ENCODE data around the gene DYNLL2. TPM values are rescaled to one million over a fixed set of nuclear protein-coding genes. Genes with fewer than 3 reads are reported as not detected.

Gene DYNLL2
- polyA plus RNA-seq, 1 donor (not counting 4 experiments of a cell fraction or from before 2014, with no cell fraction given), result 21.5 TPM

DNA sequence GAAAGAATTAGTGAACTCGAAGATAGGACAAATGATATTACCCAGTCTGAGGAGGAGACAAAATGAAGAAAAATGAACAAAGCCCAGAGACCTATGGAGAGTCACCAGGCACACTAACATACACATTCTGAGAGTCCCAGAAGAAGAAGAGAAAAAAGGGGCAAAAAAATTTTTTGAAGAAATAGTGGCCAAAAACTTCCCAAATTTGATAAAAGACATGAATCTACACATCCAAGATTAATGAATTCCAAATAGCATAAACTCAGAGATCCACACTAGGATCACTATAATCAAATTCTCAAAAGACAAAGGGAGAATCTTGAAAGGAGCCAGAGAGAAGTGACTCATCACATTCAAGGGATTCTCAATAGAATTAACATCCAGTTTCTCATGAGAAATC lies 61.6 kb downstream of the DYNLL2 start:
- Histone ChIP-seq H3K4me2 (ENCODE audit: control insufficient read depth, extremely low read depth, insufficient read depth, low read depth, low read length) (no peak overlapping the region), H3K9me1 (ENCODE audit: control insufficient read depth, extremely low read depth, insufficient read depth, low read length) (no peaks in the 10 kb centered on the region), H3K4me1 (ENCODE audit: control insufficient read depth, extremely low read depth, insufficient read depth, low read length) (no peaks in the 10 kb centered on the region), H3K27ac (ENCODE audit: control insufficient read depth, insufficient read depth, low read length) (no peak overlapping the region), H3K9ac (ENCODE audit: control insufficient read depth, extremely low read depth, insufficient read depth, low read length) (no peak overlapping the region), H3K79me2 (ENCODE audit: control insufficient read depth, insufficient read depth, low read length) (no peaks in the 10 kb centered on the region), H4K20me1 (ENCODE audit: control insufficient read depth, extremely low read depth, insufficient read depth, low read length) (no peaks in the 10 kb centered on the region), H3K36me3 (ENCODE audit: control insufficient read depth in 2 of 2, extremely low read depth in 1 of 2, insufficient read depth in 2 of 2, low read length in 2 of 2) (no peaks in the 10 kb centered on the region), H3K27me3 (ENCODE audit: control insufficient read depth, extremely low read depth, insufficient read depth, low read length) (peaks cover 12% of the 10 kb centered on the region), H2AFZ (ENCODE audit: control insufficient read depth, low read length) (no peak overlapping the region), H3K9me3 (ENCODE audit: control insufficient read depth, low read depth, low read length) (no peaks in the 10 kb centered on the region), H3K4me3 (ENCODE audit: control insufficient read depth in 2 of 3, extremely low read depth in 1 of 3, insufficient read depth in 2 of 3, low read depth in 1 of 3, low read length in 3 of 3) (no peak overlapping the region)
- DNase-seq (ENCODE audit: low read depth, low spot score) (no peak), FAIRE-seq (no peak)
- TF ChIP-seq, protein P1, sequence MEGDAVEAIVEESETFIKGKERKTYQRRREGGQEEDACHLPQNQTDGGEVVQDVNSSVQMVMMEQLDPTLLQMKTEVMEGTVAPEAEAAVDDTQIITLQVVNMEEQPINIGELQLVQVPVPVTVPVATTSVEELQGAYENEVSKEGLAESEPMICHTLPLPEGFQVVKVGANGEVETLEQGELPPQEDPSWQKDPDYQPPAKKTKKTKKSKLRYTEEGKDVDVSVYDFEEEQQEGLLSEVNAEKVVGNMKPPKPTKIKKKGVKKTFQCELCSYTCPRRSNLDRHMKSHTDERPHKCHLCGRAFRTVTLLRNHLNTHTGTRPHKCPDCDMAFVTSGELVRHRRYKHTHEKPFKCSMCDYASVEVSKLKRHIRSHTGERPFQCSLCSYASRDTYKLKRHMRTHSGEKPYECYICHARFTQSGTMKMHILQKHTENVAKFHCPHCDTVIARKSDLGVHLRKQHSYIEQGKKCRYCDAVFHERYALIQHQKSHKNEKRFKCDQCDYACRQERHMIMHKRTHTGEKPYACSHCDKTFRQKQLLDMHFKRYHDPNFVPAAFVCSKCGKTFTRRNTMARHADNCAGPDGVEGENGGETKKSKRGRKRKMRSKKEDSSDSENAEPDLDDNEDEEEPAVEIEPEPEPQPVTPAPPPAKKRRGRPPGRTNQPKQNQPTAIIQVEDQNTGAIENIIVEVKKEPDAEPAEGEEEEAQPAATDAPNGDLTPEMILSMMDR (optimal IDR thresholded peaks at IDR 0.05 in 1 of 3, IDR thresholded peaks at IDR 0.05 in 1 of 3, conservative IDR thresholded peaks at IDR 0.05 in 1 of 3; ENCODE audit: extremely low read depth in 1 of 3, insufficient read depth in 2 of 3, low read length in 3 of 3), result no peak
- TF ChIP-seq EZH2 (IDR thresholded peaks at IDR 0.05; ENCODE audit: low read length), result no peak
- dilution Hi-C loops (cut with MboI; ENCODE audit: extremely low pct_ligation_motif_present, low sequenced_read_pairs), result no loop called here

Other genes with a start within 250 kb of the DYNLL2 start
- gene MRPS23, start 233.4 kb upstream of the DYNLL2 start, polyA plus RNA-seq, result 52.8 to 60.2 TPM (median 57.3 TPM) in 3 replicates
- 12.9 to 18.7 TPM (median 14.4 TPM) in 3 replicates for gene CUEDC1, start 128.0 kb upstream of the DYNLL2 start, polyA plus RNA-seq
- gene VEZF1, start 95.2 kb upstream of the DYNLL2 start, polyA plus RNA-seq, result 13.7 to 25.3 TPM (median 22.8 TPM) in 3 replicates
- gene SRSF1, start 76.2 kb upstream of the DYNLL2 start, polyA plus RNA-seq, result 149 to 272 TPM (median 167 TPM) in 3 replicates
- gene OR4D1, start 65.0 kb downstream of the DYNLL2 start, polyA plus RNA-seq, result not detected in 3 replicates
- gene OR4D2, start 83.6 kb downstream of the DYNLL2 start, polyA plus RNA-seq, result not detected in 3 replicates
- gene EPX, start 109.3 kb downstream of the DYNLL2 start, polyA plus RNA-seq, result not detected in 3 replicates
- 11.2 to 12.2 TPM (median 12.0 TPM) in 3 replicates for gene MKS1, start 135.8 kb downstream of the DYNLL2 start, polyA plus RNA-seq
- not detected in 3 replicates for gene LPO, start 155.2 kb downstream of the DYNLL2 start, polyA plus RNA-seq
- not detected in 3 replicates for gene MPO, start 197.5 kb downstream of the DYNLL2 start, polyA plus RNA-seq
- 0.02 to 0.10 TPM (median 0.04 TPM) in 3 replicates for gene TSPOAP1, start 245.4 kb downstream of the DYNLL2 start, polyA plus RNA-seq

Data from keratinocyte (primary cell).